Lung (tissue), 12 donors: ENCODE data around the gene FBLIM1. TPM values are rescaled to one million over a fixed set of nuclear protein-coding genes. Genes with fewer than 3 reads are reported as not detected.
"Not testable (repeated sequence)": the region's sequence is repeated elsewhere in the genome, so short reads cannot be mapped to it uniquely, and the experiment has no call there.

Experiments used
- ATAC-seq: fragments of 200-7000 bp; cut with Tn5 transposase; one replicate; pipeline ENCODE4 v1.9.1; 2020; ENCODE audit warnings: moderate number of reproducible peaks; ENCODE audit not compliant: insufficient read depth, low FRiP score
- DNase-seq, 3 donors: peaks; one replicate each; pipeline ENCODE4 v3.0.0-alpha.2; 2013 to 2017
- H3K27ac ChIP-seq, 2 donors: one replicate each; pipeline ENCODE4 v1.5.1; 2013; ENCODE audit warnings: mild to moderate bottlenecking in 2 of 2, moderate library complexity in 2 of 2, control low read depth in 1 of 2, inconsistent platforms in 1 of 2, low read depth in 1 of 2, low read length in 1 of 2
- H3K27me3 ChIP-seq, 3 donors: one replicate each; pipeline ENCODE4 v1.5.1; 2013; ENCODE audit warnings: low read length in 2 of 3; ENCODE audit not compliant: control insufficient read depth in 3 of 3, insufficient read depth in 3 of 3
- H3K36me3 ChIP-seq, 4 donors: one replicate each; pipeline ENCODE4 v1.5.1; 2013; ENCODE audit warnings: low read length in 4 of 4, mild to moderate bottlenecking in 1 of 4, moderate library complexity in 1 of 4; ENCODE audit not compliant: control insufficient read depth in 4 of 4, insufficient read depth in 4 of 4
- H3K4me1 ChIP-seq, 5 donors: one replicate each; pipeline ENCODE4 v1.5.1; 2013; ENCODE audit warnings: low read length in 5 of 5, mild to moderate bottlenecking in 2 of 5, moderate library complexity in 1 of 5; ENCODE audit not compliant: control insufficient read depth in 5 of 5, insufficient read depth in 5 of 5
- H3K4me3 ChIP-seq: one replicate; pipeline ENCODE4 v1.5.1; 2013; ENCODE audit warnings: mild to moderate bottlenecking, control low read depth, moderate library complexity
- H3K9ac ChIP-seq, 2 donors: one replicate each; pipeline ENCODE4 v1.5.1; 2013; ENCODE audit warnings: low read length in 2 of 2, control low read depth in 1 of 2; ENCODE audit not compliant: insufficient read depth in 1 of 2
- H3K9me3 ChIP-seq, 4 donors: one replicate each; pipeline ENCODE4 v1.5.1; 2013; ENCODE audit warnings: low read length in 3 of 4, mild to moderate bottlenecking in 1 of 4, moderate library complexity in 1 of 4; ENCODE audit not compliant: control insufficient read depth in 4 of 4, insufficient read depth in 3 of 4
- CTCF ChIP-seq: IDR thresholded peaks from 2 replicates; pipeline ENCODE4 v1.5.1; 2012; ENCODE audit warnings: mild to moderate bottlenecking; ENCODE audit errors: control extremely low read depth, extremely low read depth
- WGBS, 2 donors: extraction: QIAGEN DNeasy Blood & Tissue Kit; methylation state at CpG; one replicate each; pipeline ENCODE4 v1.1.7; 2013; 5-methylcytosine and 5-hydroxymethylcytosine counted together
- polyA plus RNA-seq, 2 donors: library from polyadenylated mRNA; stranded (reverse); fragments of 200-250 nt; gene quantifications; one replicate each; pipeline ENCODE4 v1.2.1, GENCODE V29; 2013
- total RNA-seq, 2 donors: library from RNA; depleted of rRNA in 1 of 2; stranded (reverse); fragments of >200 nt in 1 of 2; gene quantifications; one replicate each; pipeline ENCODE4 v1.2.1, GENCODE V29; 2014 to 2021
- donor health status: control.
- donor health status: control.
- donor health status: Bipolar disorder and iron deficiency.
- donor health status: healthy.
- donor health status: DM: yes; HTN: yes; CAD: no.

FBLIM1 gene
- total and polyA plus RNA-seq, 4 donors, result 15.8 to 55.0 (median 31.8) TPM

- no peak for TF ChIP-seq CTCF
- H3K9ac ChIP-seq, result no peak overlapping the region
- no peak for DNase-seq
- H3K4me3 ChIP-seq, result no peak overlapping the region
- H3K27me3 ChIP-seq, result no peaks in the 10 kb centered on the region
- peaks cover 0 to 4% (median 0%) of the 10 kb centered on the region in 5 donors for H3K4me1 ChIP-seq
- no peaks in the 10 kb centered on the region for H3K36me3 ChIP-seq
- WGBS, 2 donors, result 77 to 78% methylated on average over 17 of the region's 17 CpGs
- H3K27ac ChIP-seq, result no peak overlapping the region
- no peak for ATAC-seq
- no peaks in the 10 kb centered on the region for H3K9me3 ChIP-seq
These were observed 43.8 kb downstream of the FBLIM1 start for GRCh38 chr1:15802234-15802965.

GRCh38 chr1:15803380-15803779 lies 44.8 kb downstream of the FBLIM1 start:
- Histone ChIP-seq H3K27me3 (no peaks in the 10 kb centered on the region), H3K4me1 (peaks cover 0 to 4% (median 0%) of the 10 kb centered on the region in 5 donors), H3K4me3 (no peak overlapping the region), H3K9ac (peak overlapping the region in 1 of 2 donors; percentile 9), H3K9me3 (no peaks in the 10 kb centered on the region), H3K36me3 (no peaks in the 10 kb centered on the region), H3K27ac (no peak overlapping the region)
- TF ChIP-seq CTCF, result no peak
- ATAC-seq, result no peak
- DNase-seq, result peak in 2 of 3 donors; percentile 48 to 59
- 42 to 43% methylated on average over 4 of the region's 4 CpGs for WGBS, 2 donors

GRCh38 chr1:15804060-15804459 lies 45.5 kb downstream of the FBLIM1 start:
- H3K9ac ChIP-seq, result no peak overlapping the region
- no peak for DNase-seq
- 87 to 94% methylated on average over 8 of the region's 8 CpGs for WGBS, 2 donors
- no peaks in the 10 kb centered on the region for H3K27me3 ChIP-seq
- H3K4me1 ChIP-seq, result peaks cover 0 to 4% (median 0%) of the 10 kb centered on the region in 5 donors
- TF ChIP-seq CTCF, result no peak
- H3K4me3 ChIP-seq, result no peak overlapping the region
- H3K9me3 ChIP-seq, result no peaks in the 10 kb centered on the region
- H3K27ac ChIP-seq, result no peak overlapping the region
- ATAC-seq, result no peak
- H3K36me3 ChIP-seq, result no peaks in the 10 kb centered on the region

- no peak for DNase-seq
- WGBS, 2 donors, result 94% methylated on average over 10 of the region's 10 CpGs
These were observed 48.5 kb downstream of the FBLIM1 start for GRCh38 chr1:15807121-15807520.

GRCh38 chr1:15807549-15807948 lies 49.0 kb downstream of the FBLIM1 start, which contains the start of gene UQCRHL:
TSS of gene UQCRHL (minus strand) at chr1:15807649. CDS start at chr1:15807649, 0 bp downstream.
- 85 to 94% methylated on average over 11 of the region's 11 CpGs for WGBS, 2 donors

More at GRCh38 chr1:15807121-15807520, 48.5 kb downstream of the FBLIM1 start:
- Histone ChIP-seq H3K27me3 (no peaks in the 10 kb centered on the region), H3K9ac (no peak overlapping the region), H3K36me3 (no peaks in the 10 kb centered on the region), H3K27ac (no peak overlapping the region), H3K4me1 (no peaks in the 10 kb centered on the region), H3K9me3 (no peaks in the 10 kb centered on the region), H3K4me3 (no peak overlapping the region)
- no peak for TF ChIP-seq CTCF
- no peak for ATAC-seq

More at GRCh38 chr1:15807549-15807948, 49.0 kb downstream of the FBLIM1 start, which contains the start of gene UQCRHL:
- not testable (repeated sequence) for ATAC-seq, H3K27me3 ChIP-seq, H3K36me3 ChIP-seq, DNase-seq, H3K9ac ChIP-seq, H3K9me3 ChIP-seq, H3K27ac ChIP-seq, H3K4me3 ChIP-seq, H3K4me1 ChIP-seq
